HG02610 (cell line): Measurements from ENCODE around the gene HGF.
"Not testable (repeated sequence)": the region's sequence is repeated elsewhere in the genome, so short reads cannot be mapped to it uniquely, and the experiment has no call there.

ENCODE experiments used
- ATAC-seq: cut with Tn5 transposase; IDR thresholded peaks from one replicate; pipeline ENCODE4 v1.9.1; 2021; ENCODE audit warnings: mild to moderate bottlenecking, moderate library complexity; ENCODE audit not compliant: unreplicated experiment

The HGF gene

DNA sequence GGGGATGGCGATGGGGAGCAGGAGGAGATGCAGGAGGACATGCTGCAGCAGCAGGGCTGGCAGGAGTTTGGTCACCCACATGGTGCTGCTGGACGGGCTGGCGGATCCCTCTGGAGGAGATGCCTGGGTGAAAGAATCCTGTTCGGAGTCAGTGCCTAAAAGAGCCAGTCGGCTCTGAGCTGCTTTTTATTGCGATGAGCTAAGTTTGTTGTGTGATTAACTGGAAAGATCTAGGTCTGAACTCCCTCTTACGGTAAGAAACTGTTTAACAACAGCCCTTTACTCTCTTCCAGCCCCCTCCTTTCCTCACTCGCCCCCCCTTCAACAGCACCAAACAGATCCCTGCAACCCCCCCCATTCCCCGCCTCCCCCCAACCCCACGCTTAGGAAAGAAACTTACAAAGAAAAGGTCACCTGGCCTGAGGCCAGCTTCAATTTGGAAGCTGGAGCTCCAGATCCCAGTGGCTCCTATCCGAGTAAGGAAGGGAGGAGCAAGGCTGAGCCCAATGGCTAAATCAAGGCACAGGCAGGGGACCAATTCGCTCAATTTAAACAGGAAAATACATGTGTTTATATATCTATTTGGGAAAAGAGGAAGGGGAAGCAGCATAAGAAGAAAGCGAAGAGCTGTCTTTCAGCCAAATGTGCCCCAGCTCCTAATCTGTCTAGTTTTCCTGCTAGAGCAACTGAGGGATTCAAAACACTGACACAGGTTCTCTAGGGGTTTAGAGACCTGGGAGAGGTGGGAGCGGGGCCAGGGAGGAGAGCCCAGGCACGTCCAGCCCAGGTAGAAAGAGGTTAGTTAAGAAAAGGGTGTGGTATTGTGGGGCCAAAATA lies at the start of gene HGF:
TSS of gene HGF (minus strand) at position 157 of the 837 bp plus-strand sequence. CDS start at position 81, 76 bp downstream.
- ATAC-seq: no peak

DNA sequence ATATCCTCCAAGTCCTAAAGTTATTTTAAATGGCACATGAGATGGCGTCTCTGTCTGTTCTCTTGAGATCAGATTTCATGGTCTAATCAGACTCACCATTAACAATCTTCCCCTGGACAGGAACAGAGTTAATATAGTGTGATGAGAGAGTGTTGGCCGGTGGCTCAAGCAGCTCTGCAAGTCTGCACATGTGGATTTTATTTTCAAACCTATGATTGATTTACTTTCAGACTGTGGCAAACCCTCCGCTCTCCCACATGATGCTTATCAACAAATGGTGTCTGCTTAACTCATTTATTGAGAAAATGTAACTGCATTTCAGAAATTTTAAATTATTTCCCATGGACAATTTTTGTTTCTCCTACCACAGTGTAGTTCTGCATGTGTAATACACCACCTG lies 46.5 kb upstream of the HGF start:
- ATAC-seq: no peak

GRCh38 chr7:81812866-81813476 lies 43.1 kb upstream of the HGF start:
- not testable (repeated sequence) for ATAC-seq

DNA sequence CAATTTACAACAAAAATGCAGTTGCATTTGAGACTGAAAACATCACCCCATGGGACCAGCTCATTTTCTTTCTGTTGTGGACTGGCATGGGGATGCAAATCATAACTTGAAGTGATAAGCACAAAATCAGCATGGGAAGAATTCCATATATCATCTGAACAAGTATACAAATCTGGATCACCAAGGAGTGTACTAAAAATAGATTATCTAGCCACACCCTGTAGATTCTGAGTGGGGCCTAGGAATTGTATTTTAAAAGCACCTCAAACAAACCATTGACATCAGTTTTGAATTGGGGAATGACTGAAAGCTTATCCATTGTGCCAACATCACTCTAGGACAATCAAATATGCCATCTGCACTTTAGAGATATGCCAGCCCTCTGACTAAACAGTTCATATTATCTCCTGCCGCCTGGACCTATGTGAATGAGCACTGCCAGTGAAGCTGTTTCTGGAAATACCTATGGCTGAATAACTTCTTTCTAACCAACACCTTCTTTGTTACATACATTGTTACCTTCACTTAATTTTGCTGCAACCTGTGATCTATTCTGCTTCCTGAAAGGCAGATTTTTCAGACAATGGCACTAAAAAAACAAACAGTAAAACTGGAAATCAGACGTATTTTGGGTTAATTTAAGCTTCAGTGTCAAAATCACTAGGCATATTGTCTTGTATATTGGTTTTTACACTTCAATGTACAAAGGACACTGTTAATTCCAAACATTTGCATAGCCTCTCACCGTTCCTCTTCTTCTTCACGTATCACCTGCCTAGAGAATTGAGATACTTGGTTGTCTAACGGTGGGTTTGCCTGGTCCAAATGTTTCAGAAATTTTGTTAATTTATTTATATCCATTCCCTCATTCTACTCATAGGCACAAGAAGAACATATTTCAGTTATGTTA lies 42.4 kb upstream of the HGF start:
- ATAC-seq: no peak

DNA sequence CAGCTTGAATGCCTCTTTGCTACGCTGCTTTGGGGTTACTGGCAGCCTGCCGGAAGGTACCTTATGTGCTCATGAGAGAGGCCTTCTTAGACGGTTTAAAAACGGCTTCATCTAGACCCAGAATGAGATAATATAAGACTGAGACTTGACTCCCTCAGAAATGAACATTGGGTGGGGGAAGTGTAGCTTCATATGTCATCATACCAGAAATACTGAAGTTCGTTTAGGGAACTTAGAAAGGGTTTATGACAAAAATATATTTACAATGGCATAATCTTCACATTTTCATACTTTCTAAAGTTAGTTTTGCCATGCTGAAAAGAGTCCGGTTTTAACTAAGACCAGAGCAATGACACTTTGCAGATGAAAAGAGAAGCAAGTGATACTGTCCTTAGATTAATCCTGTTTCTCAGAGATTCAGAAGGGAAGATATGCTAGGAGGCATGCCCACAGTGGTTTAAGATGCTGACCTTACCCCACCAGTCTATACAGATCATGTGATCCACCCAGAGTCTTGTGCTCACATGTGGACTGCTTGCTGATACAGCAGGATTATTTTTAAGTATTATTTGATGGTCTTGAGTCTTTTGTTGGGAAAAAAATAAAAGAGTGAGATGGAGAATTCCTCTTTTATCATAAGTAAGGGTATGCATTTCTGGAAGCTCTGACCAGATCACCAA lies 40.8 kb upstream of the HGF start:
- no peak for ATAC-seq

GRCh38 chr7:81808310-81808709 lies 38.5 kb upstream of the HGF start:
- not testable (repeated sequence) for ATAC-seq

DNA sequence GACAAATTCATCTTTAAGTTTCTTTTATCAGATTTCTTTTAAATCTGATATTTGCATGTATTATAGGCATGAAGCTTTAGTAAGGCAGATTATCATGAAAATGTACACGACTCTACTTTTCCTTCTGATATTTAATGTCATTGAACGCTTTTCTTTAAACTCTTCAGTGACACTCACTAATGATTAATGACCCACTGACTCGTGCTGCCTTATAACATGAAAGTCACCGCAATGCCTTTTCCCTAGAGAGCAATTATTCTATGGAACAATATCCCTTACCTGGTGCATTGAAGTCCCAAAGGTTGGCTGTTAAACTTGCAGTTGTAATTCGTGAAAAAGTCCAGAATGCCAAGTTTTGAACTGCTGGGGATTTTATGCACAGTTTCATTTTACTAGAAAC lies 33.4 kb upstream of the HGF start:
- ATAC-seq: no peak

- no peak for ATAC-seq
Measured at GRCh38 chr7:81802251-81802650, 32.4 kb upstream of the HGF start.

- ATAC-seq: no peak
Measured at GRCh38 chr7:81801532-81801931, 31.7 kb upstream of the HGF start.

DNA sequence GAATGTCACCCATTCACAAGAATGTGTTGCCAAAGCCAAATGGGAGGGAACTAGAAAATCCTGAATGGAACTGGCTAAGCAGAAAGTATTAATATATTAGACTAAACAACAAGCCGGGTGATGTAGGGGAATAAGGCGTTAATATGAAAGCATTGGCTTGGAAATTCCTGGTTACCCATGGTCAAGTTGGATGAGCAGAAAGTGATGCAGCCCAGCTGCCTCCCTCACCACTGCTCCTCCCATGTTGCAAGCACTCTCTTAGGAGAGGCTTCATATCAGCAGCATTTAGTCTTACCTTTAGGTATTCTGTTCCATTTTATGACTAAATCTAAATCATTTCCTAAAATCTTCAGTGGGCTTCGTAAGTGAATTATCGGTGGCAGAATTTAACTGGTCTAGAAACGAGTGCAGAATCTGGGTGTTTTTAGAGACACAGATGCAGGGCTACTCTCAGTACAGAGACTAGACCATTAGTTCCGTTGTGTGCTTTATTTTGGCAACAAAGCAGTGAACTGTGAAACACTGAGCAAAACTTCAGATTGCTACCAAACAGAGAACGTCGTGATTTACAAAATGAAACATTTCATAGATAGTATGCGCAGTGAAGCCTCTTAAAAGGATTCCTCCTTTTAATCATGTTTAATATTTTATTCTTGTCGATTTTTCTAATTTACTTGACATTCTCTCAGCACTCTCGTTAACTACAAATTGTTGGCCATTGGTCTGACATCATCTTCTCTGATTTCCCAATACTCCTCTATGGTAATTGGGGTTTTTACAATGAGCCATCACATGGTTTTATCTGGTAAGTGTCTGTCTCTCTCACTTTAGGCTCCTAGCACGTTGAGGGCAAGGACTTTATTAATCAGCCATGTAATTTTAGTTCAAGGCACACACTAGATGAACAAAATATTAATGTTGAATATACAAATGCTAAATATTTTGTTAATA lies 22.0 kb upstream of the HGF start:
- no peak for ATAC-seq

GRCh38 chr7:81790686-81791085 lies 20.8 kb upstream of the HGF start:
- ATAC-seq: no peak

DNA sequence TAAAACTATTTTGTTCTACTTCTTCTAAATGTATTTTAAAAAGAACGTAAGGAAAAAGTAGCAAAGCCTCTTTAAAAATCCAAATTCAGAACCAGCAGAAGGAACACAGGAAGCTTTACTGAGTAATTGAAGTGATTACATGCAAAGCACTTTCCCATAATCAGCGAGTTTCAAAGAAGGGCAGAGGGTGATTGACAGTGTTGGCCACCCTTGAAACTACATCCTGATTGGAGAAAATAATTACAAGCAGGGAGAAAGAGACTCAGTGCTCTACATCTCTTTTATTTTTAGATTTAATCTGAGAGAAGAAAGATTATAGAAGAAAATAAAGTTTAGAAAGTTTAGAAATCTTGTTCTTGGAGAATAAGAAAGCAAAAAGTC lies 20.3 kb upstream of the HGF start:
- ATAC-seq: no peak

DNA sequence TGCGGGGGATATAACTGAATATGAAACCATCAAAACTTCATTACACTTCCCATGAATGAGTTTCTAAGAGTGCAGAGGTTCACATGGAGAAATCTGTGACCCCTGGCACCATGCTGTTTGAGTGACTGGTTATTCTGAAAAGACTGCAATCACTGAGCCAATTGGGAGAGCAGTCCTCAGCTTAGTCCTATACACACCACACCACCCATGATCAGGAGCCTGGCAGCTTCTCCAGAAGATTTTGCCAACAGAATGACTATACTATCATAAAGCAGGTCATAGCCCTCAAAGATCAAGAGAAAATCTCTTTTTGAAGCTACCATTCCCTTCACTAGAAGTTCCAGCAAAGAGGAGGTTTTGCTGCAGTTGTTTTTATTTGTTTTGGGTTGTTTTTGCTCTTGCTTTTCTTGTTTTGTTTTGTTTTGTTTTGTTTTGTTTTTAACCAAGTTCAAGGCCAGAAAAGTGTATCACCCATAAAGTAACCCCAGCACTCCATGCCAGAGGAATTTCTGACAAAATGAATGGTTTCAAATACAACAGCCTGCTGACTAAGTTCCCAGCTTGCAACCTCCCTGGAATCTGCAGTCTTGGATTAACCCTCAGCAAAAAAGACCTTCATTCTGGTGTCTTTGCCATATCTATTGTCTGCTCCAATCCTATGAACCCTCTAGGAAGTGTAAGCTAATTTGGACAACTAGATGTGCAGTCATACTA lies 19.7 kb upstream of the HGF start:
- no peak for ATAC-seq

DNA sequence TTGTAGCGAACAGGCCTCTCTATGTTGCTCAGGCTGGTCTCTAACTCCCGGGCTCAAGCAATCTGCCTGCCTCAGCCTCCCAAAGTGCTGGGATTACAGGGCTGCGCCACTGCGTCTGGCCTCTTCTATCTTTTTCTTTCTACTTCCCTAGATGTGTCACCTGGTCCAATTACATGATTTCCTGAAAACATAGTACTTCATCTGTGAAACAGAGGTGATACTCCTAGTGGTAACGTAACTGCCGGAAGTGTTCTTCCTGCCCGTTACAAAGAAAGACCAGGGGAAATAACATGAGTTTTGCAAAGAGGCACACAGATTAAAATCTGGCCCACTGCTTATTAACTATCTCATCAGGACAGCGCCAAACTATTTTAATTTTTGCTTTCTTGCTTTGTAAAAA lies 18.4 kb upstream of the HGF start:
- ATAC-seq: no peak

DNA sequence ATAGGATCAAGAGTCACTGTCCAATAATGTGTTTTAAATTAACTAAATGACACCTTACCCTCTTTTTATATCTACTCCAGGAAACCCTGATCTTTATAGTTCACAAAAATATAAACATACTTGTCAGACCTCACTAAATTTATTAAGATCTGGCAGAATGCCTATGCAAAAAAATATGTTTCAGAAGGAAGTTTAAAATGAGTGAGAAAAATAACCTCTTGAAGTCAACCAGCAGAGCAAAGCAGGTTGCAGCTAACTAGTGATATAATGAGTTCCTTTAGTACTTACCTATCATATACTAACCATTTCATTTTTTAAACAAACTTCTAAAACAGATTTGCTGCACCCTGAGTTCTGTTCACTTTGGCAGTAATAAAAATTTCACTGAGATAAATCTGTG lies 14.0 kb upstream of the HGF start:
- ATAC-seq: no peak

- ATAC-seq: no peak
Measured at GRCh38 chr7:81780914-81781693, 11.3 kb upstream of the HGF start.

- ATAC-seq: no peak
Measured at GRCh38 chr7:81779706-81780105, 9.9 kb upstream of the HGF start.

DNA sequence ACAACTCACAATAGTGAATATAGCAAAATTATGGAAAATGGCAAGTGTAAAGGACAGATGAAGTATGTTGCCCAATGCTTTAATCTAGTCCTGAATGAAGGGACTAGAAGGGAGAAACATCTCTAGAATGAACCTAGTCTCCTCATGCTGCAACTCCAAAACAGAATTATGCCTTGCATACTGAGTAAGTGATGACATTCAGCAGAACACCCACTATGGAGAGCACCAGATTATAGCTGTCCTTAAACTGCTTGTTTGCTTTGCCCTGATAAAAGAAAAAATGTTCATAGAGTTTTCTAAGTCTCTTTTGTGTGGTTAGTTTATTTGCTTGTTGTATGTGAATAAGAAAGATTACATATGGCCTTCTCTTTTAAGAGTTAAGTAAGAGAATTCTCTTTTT lies 7.8 kb upstream of the HGF start:
- ATAC-seq: no peak
